Neutrophil (primary cell): Measurements from ENCODE around the gene LIPG.

Source experiments
- H3K27ac ChIP-seq: fragments of 200-600 bp; sonication (generic); 2 replicates; pipeline ENCODE4 v1.5.1; 2016; ENCODE audit warnings: mild to moderate bottlenecking, moderate library complexity
- H3K27me3 ChIP-seq: fragments of 200-600 bp; sonication (generic); 2 replicates; pipeline ENCODE4 v1.6.0; 2016; ENCODE audit warnings: mild to moderate bottlenecking
- H3K36me3 ChIP-seq: fragments of 200-600 bp; sonication (generic); 2 replicates; pipeline ENCODE4 v1.5.1; 2017
- H3K4me1 ChIP-seq, 2 experiments: fragments of 200-600 bp in 1 of 2; sonication (generic) in 1 of 2; 1 replicate in 1 of 2; 2 replicates in 1 of 2; pipeline versions ENCODE4 v1.5.1 to v1.6.1; 2013 to 2016; ENCODE audit warnings: low read depth in 1 of 2, low read length in 1 of 2, mild to moderate bottlenecking in 1 of 2, moderate library complexity in 1 of 2; ENCODE audit not compliant: control insufficient read depth in 1 of 2, insufficient read depth in 1 of 2
- H3K4me3 ChIP-seq, 2 experiments: fragments of 200-600 bp in 1 of 2; sonication (generic) in 1 of 2; 1 replicate in 1 of 2; 2 replicates in 1 of 2; pipeline ENCODE4 v1.5.1; 2013 to 2016; ENCODE audit warnings: low read depth in 1 of 2, low read length in 1 of 2, mild to moderate bottlenecking in 1 of 2, moderate library complexity in 1 of 2
- H3K9me3 ChIP-seq: fragments of 200-600 bp; sonication (generic); 2 replicates; pipeline ENCODE4 v1.5.1; 2016
- TF ChIP-seq, protein P1 (sequence below): fragments of 200-600 bp; sonication (generic); IDR thresholded peaks from 2 replicates; pipeline ENCODE4 v1.5.1; 2016; ENCODE audit warnings: antibody characterized with exemption

Gene LIPG

GRCh38 chr18:49537232-49537896 is 24.5 kb upstream of the LIPG start:
- Histone ChIP-seq H3K27ac (no peak overlapping the region), H3K27me3 (peaks cover 4% of the 10 kb centered on the region), H3K4me1 (no peaks in the 10 kb centered on the region), H3K4me3 (no peak overlapping the region), H3K36me3 (no peaks in the 10 kb centered on the region), H3K9me3 (no peaks in the 10 kb centered on the region)
- TF ChIP-seq, protein P1, sequence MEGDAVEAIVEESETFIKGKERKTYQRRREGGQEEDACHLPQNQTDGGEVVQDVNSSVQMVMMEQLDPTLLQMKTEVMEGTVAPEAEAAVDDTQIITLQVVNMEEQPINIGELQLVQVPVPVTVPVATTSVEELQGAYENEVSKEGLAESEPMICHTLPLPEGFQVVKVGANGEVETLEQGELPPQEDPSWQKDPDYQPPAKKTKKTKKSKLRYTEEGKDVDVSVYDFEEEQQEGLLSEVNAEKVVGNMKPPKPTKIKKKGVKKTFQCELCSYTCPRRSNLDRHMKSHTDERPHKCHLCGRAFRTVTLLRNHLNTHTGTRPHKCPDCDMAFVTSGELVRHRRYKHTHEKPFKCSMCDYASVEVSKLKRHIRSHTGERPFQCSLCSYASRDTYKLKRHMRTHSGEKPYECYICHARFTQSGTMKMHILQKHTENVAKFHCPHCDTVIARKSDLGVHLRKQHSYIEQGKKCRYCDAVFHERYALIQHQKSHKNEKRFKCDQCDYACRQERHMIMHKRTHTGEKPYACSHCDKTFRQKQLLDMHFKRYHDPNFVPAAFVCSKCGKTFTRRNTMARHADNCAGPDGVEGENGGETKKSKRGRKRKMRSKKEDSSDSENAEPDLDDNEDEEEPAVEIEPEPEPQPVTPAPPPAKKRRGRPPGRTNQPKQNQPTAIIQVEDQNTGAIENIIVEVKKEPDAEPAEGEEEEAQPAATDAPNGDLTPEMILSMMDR, result no peak

DNA sequence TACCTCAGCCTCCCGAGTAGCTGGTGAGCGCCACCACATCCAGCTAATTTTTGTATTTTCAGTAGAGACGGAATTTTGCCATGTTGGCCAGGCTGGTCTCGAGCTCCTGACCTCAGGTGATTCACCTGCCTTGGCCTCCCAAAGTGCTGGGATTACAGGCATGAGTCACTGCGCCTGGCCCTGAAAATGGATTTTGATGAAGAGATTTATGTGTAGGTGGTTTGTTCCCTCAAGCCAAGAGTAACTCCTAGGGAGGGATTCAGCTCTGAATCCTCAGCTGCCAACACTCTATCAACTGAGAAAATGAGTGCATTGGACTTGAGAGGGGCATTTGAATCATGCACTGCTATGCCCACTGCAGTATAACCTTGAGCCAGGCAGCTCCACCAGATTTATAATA is 17.5 kb upstream of the LIPG start:
- H3K36me3 ChIP-seq, result no peaks in the 10 kb centered on the region
- H3K27ac ChIP-seq, result no peak overlapping the region
- no peaks in the 10 kb centered on the region for H3K9me3 ChIP-seq
- no peak overlapping the region for H3K4me3 ChIP-seq
- TF ChIP-seq, protein P1, result no peak
- peaks cover 24% of the 10 kb centered on the region for H3K27me3 ChIP-seq
- no peaks in the 10 kb centered on the region for H3K4me1 ChIP-seq

- Histone ChIP-seq H3K4me3 (no peak overlapping the region), H3K36me3 (no peaks in the 10 kb centered on the region), H3K9me3 (no peaks in the 10 kb centered on the region), H3K27ac (no peak overlapping the region), H3K4me1 (no peaks in the 10 kb centered on the region), H3K27me3 (peaks cover 32% of the 10 kb centered on the region)
- TF ChIP-seq, protein P1, result no peak
Observed at GRCh38 chr18:49546278-49546677, 15.6 kb upstream of the LIPG start.

GRCh38 chr18:49546719-49547273 is 15.1 kb upstream of the LIPG start:
- H3K27me3 ChIP-seq, result peaks cover 37% of the 10 kb centered on the region
- no peaks in the 10 kb centered on the region for H3K9me3 ChIP-seq
- no peaks in the 10 kb centered on the region for H3K4me1 ChIP-seq
- H3K4me3 ChIP-seq, result no peak overlapping the region
- no peak overlapping the region for H3K27ac ChIP-seq
- no peaks in the 10 kb centered on the region for H3K36me3 ChIP-seq
- TF ChIP-seq, protein P1, result no peak

DNA sequence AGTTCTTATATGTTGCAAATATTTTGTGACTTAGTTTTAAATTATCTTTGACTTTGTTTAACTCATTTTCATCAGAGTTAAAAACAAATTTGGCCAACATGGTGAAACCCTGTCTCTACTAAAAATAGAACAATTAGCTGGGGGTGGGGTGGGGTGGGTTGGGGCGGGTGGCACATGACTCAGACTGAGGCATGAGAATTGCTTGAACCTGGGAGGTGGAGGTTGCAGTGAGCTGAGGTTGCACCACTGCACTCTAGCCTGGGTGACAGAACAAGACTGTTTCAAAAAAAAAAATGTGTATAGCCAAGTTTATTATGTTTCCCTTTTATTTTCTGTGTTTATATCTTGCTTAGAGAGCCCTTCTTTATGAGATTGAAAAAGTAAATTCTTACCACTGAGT is 14.2 kb upstream of the LIPG start:
- Histone ChIP-seq H3K4me1 (no peaks in the 10 kb centered on the region), H3K36me3 (no peaks in the 10 kb centered on the region), H3K27me3 (peaks cover 42% of the 10 kb centered on the region), H3K4me3 (no peak overlapping the region), H3K9me3 (no peaks in the 10 kb centered on the region), H3K27ac (no peak overlapping the region)
- TF ChIP-seq, protein P1, result no peak
